Esophagus muscularis mucosa (tissue), 4 donors: ENCODE results near the gene FRMD5. TPM values are rescaled to one million over a fixed set of nuclear protein-coding genes. Genes with fewer than 3 reads are reported as not detected.

ENCODE experiments used
- DNase-seq: peaks from one replicate; pipeline ENCODE4 v3.0.0-alpha.2; 2017; ENCODE audit errors: extremely low spot score
- H3K27ac ChIP-seq, 4 donors: fragments of 200-600 bp; sonication (generic); replicated peaks in 1 of 4; 1 replicate in 3 of 4; 2 replicates in 1 of 4; pipeline ENCODE4 v1.5.1; 2016 to 2019; ENCODE audit warnings: mild to moderate bottlenecking in 1 of 4
- H3K27me3 ChIP-seq, 4 donors: fragments of 200-600 bp; sonication (generic); one replicate each; pipeline versions ENCODE4 v1.5.1 to v1.6.0; 2016 to 2019
- H3K36me3 ChIP-seq, 4 donors: fragments of 200-600 bp; sonication (generic); one replicate each; pipeline ENCODE4 v1.5.1; 2016 to 2019
- H3K4me1 ChIP-seq, 4 donors: fragments of 200-600 bp; sonication (generic); one replicate each; pipeline ENCODE4 v1.5.1; 2016 to 2019
- H3K4me3 ChIP-seq, 4 donors: fragments of 200-600 bp; sonication (generic); 1 replicate in 2 of 4; 2 replicates in 2 of 4; pipeline ENCODE4 v1.5.1; 2016 to 2019; ENCODE audit warnings: mild to moderate bottlenecking in 4 of 4, moderate library complexity in 1 of 4
- H3K9me3 ChIP-seq, 4 donors: fragments of 200-600 bp; sonication (generic); 1 replicate in 3 of 4; 2 replicates in 1 of 4; pipeline ENCODE4 v1.5.1; 2016 to 2019
- EP300 ChIP-seq: sonication (generic); formaldehyde crosslinking; IDR thresholded peaks from one replicate; pipeline ENCODE4 v1.6.1; 2017; ENCODE audit warnings: antibody characterized with exemption
- POLR2A ChIP-seq: fragments of 450-650 bp; IDR thresholded peaks from one replicate; pipeline ENCODE4 v1.6.1; 2017; ENCODE audit warnings: antibody characterized with exemption, moderate library complexity, mild to moderate bottlenecking, low read depth
- POLR2AphosphoS5 ChIP-seq, 2 donors: sonication (generic); formaldehyde crosslinking; IDR thresholded peaks; one replicate each; pipeline ENCODE4 v1.6.1; 2017; ENCODE audit warnings: antibody characterized with exemption in 2 of 2
- WGBS: methylation state at CpG from one replicate; pipeline ENCODE4 v1.1.5; 2018; 5-methylcytosine and 5-hydroxymethylcytosine counted together
- intact Hi-C: fragments of 100-400 bp; cut with DNase I; formaldehyde crosslinking; loops from one replicate; pipeline ENCODE4 v1.15.1; 2023
- total RNA-seq, 4 donors: library from RNA; depleted of rRNA; stranded (reverse); fragments of >200 nt; gene quantifications; one replicate each; pipeline versions ENCODE4 v1.1.0 to v1.2.1, GENCODE V29; 2016
- TF ChIP-seq, protein P1 (sequence below), 3 experiments: fragments of 200-600 bp in 2 of 3; fragments of 450-650 bp in 1 of 3; sonication (generic) in 2 of 3; IDR thresholded peaks; one replicate each; pipeline ENCODE4 v1.5.1; 2017 to 2019; ENCODE audit warnings: antibody characterized with exemption in 3 of 3, mild to moderate bottlenecking in 2 of 3, moderate library complexity in 1 of 3

Gene FRMD5
- total RNA-seq, 4 donors from 2014 or later = 0.42 to 1.4 (median 0.67) TPM

DNA sequence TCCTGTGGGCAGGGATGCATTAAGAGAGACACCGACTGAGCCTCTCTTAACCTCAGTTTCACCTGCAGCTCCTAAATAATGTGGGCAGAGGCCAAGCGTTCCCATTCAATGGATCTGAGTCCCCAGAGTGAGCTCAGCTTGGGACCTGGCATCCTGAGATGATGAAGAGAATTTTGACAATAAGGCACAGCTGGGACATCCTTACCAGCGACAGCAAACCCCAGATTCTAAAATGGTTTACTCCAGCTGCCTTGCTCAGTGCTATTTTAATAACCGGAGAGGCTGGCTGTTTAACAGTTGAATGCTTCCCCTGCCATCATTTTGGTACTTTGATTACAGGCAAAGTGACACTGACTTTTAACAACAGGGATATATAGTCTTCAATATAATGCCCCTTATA lies 244.5 kb downstream of the FRMD5 start:
- WGBS = 83% methylated on average over 4 of the region's 4 CpGs
- intact Hi-C loops = no loop called here

DNA sequence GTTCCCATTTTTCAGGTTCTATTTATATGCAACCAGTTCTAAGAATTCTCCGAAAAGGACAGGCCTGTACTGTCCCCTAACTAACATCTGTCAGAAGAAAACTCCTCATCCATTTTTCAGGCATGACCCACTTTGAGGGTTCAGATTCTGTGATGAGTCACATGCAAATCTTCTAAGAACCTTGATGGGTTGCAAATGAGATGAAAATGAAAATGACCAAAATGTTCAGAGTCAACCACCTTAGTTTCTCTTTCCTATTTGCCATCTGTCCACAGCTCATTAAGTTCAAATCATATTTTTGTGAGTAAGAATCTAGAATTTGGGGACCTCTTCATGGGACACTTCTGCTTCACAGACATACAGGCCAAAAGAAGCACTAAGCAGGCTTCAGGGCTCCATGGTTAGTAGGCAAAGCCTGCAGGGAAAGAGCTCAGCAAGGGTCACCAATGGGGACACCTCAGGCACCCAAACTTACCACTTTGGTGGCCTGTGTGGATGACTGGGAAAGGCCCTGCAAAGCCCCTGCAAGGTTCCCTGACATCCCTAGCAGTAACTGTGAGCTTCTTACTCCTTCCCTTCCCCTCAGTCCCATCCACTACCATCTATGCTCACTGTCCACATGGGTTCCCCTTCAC lies 246.3 kb downstream of the FRMD5 start:
- no peak for TF ChIP-seq POLR2A
- TF ChIP-seq, protein P1, sequence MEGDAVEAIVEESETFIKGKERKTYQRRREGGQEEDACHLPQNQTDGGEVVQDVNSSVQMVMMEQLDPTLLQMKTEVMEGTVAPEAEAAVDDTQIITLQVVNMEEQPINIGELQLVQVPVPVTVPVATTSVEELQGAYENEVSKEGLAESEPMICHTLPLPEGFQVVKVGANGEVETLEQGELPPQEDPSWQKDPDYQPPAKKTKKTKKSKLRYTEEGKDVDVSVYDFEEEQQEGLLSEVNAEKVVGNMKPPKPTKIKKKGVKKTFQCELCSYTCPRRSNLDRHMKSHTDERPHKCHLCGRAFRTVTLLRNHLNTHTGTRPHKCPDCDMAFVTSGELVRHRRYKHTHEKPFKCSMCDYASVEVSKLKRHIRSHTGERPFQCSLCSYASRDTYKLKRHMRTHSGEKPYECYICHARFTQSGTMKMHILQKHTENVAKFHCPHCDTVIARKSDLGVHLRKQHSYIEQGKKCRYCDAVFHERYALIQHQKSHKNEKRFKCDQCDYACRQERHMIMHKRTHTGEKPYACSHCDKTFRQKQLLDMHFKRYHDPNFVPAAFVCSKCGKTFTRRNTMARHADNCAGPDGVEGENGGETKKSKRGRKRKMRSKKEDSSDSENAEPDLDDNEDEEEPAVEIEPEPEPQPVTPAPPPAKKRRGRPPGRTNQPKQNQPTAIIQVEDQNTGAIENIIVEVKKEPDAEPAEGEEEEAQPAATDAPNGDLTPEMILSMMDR (IDR thresholded peaks at IDR 0.05) = no peak
- TF ChIP-seq EP300 = no peak
- TF ChIP-seq POLR2AphosphoS5 (IDR thresholded peaks at IDR 0.05) = no peak
- H3K27me3 ChIP-seq = no peaks in the 10 kb centered on the region
- no peaks in the 10 kb centered on the region for H3K36me3 ChIP-seq

More for the DNA sequence above, 244.5 kb downstream of the FRMD5 start:
- no peak for DNase-seq
- Histone ChIP-seq H3K4me1 (no peaks in the 10 kb centered on the region), H3K36me3 (no peaks in the 10 kb centered on the region), H3K27me3 (no peaks in the 10 kb centered on the region), H3K27ac (no peak overlapping the region), H3K9me3 (no peaks in the 10 kb centered on the region), H3K4me3 (no peak overlapping the region)
- no peak for TF ChIP-seq POLR2AphosphoS5 (IDR thresholded peaks at IDR 0.05)
- no peak for TF ChIP-seq EP300
- TF ChIP-seq POLR2A = no peak
- TF ChIP-seq, protein P1 (IDR thresholded peaks at IDR 0.05) = no peak

DNA sequence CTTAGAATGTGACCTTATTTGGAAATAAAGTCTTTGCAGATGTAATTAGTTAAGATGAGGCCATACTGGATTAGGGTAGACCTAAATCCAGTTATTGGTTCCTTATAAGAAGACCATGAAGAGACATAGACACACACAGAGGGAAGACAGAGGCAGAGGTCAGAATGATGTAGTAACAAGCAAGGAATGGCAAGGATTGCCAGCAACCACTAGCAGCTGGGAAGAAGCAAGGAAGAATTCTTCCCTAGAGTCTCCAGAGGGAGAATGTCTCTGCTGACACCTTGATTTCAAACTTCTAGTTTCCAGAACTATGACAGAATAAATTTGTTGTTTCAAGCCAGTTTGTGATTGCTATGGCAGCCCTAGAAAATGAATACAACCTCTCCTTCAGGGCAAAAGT lies 251.6 kb downstream of the FRMD5 start:
- Histone ChIP-seq H3K4me3 (no peak overlapping the region), H3K36me3 (no peaks in the 10 kb centered on the region), H3K9me3 (no peaks in the 10 kb centered on the region), H3K27me3 (no peaks in the 10 kb centered on the region), H3K27ac (no peak overlapping the region), H3K4me1 (no peaks in the 10 kb centered on the region)
- intact Hi-C loops = no loop called here
- peak; percentile 39 for DNase-seq
- no peak for TF ChIP-seq EP300

More for the DNA sequence above, 246.3 kb downstream of the FRMD5 start:
- no peaks in the 10 kb centered on the region for H3K4me1 ChIP-seq
- no peaks in the 10 kb centered on the region for H3K9me3 ChIP-seq
- DNase-seq = peak; percentile 31
- no peak overlapping the region for H3K27ac ChIP-seq
- intact Hi-C loops = no loop called here
- no peak overlapping the region for H3K4me3 ChIP-seq
- 100% methylated on average over 1 of the region's 1 CpG for WGBS

DNA sequence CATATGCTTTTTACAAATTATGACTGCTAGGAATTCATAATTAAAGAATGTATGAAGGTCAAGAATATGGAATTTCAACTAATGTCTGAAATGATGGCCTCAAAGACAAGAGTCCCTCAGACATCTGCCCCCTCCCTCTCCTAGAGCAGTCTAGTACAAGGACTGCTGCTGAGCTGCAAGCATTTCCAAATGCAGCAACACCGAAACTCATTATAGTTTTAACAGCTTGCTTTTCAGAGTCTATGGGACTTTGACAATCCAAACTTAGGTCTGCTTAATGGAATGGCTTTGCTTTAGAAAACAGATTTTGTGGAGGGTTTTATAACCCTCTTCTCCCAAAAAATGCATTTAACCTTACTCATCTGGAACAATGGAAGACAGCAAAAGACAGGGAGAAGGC lies 252.9 kb downstream of the FRMD5 start:
- no peak for DNase-seq
- H3K4me1 ChIP-seq = no peaks in the 10 kb centered on the region
- no peak overlapping the region for H3K4me3 ChIP-seq
- no peaks in the 10 kb centered on the region for H3K9me3 ChIP-seq
- TF ChIP-seq, protein P1 (IDR thresholded peaks at IDR 0.05) = no peak
- TF ChIP-seq POLR2AphosphoS5 (IDR thresholded peaks at IDR 0.05) = no peak
- TF ChIP-seq POLR2A = no peak
- no peak for TF ChIP-seq EP300
- no peak overlapping the region for H3K27ac ChIP-seq
- H3K27me3 ChIP-seq = no peaks in the 10 kb centered on the region
- WGBS = 80% methylated on average over 1 of the region's 1 CpG
- H3K36me3 ChIP-seq = no peaks in the 10 kb centered on the region
- intact Hi-C loops = no loop called here

DNA sequence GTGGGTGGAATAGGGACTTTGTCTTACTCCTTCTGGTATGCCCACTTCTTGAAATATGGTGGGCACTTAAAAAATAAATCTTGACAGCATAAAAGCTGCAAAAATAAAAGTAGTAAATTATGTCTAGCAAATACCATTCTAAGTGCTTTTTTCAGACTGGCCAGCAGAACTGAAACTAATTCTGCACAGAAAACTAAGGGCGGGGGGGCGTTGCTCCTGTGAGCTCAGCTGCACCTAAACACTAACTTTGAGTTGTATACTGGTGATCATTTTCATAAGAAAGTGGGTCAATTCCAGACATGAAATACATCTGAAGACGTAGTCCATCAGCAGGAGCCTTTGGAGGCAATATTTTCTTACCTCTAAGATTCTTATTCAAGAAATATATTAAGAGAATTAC lies 253.5 kb downstream of the FRMD5 start:
- intact Hi-C loops = no loop called here
- 75% methylated on average over 3 of the region's 3 CpGs for WGBS
- TF ChIP-seq POLR2A (no peak), POLR2AphosphoS5 (IDR thresholded peaks at IDR 0.05) (no peak), EP300 (no peak)
- TF ChIP-seq, protein P1 (IDR thresholded peaks at IDR 0.05) = no peak

More for the DNA sequence above, 253.5 kb downstream of the FRMD5 start:
- Histone ChIP-seq H3K4me3 (no peak overlapping the region), H3K9me3 (no peaks in the 10 kb centered on the region), H3K27me3 (no peaks in the 10 kb centered on the region), H3K27ac (no peak overlapping the region), H3K36me3 (no peaks in the 10 kb centered on the region), H3K4me1 (no peaks in the 10 kb centered on the region)
- DNase-seq = peak; percentile 81
